GM21447 (cell line): ENCODE data around the gene SLC31A1.

Source experiments
- ATAC-seq: cut with Tn5 transposase; IDR thresholded peaks from one replicate; pipeline ENCODE4 v1.9.1; 2021; ENCODE audit not compliant: unreplicated experiment

SLC31A1 gene

DNA sequence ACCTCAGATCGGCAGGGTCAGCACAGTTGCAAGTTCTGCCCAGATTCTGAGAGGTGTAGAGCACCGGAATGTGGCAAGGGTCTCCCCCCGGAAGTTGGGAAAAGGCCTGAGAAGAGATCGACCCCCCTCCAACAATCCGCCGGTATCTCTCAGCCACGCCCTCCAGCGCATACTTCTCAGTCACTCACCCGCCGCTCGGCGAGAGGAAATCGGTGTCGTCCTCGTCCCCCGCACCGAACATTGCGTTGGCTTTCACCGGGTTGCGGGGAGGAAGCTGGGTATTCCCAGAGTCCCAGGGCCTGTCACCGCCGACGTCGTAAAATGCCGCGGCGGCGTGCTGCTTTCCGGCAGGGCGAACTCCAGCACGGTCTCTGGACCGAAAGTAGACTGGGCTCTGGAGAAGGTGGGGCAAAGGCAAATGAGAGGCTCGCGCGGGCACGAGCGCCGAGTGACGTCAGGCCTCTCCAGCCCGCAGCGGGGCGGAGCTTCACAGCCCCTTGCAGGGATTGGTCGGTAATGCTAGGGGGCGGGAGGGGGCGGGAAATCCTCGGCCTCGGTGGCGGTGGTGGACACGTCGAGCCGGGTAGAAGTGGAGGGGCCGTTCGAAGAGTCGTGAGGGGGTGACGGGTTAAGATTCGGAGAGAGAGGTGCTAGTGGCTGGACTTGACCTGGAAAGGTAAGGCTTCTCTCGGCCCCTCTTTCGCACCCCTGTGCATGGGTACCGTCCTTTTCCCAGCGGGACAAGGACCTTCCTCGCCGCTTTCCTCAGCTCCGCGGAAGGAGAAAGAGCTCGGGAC lies at the start of gene SLC31A1, which contains the start of gene FKBP15:
Gene SLC31A1 (plus strand): TSS at position 542 of the 797 bp plus-strand sequence. CDS start 34,605 bp downstream, outside the sequence.
Gene FKBP15 (minus strand): TSS at position 275 of the 797 bp plus-strand sequence. CDS start 34 bp downstream, at position 241.
- ATAC-seq: peak; percentile 72

DNA sequence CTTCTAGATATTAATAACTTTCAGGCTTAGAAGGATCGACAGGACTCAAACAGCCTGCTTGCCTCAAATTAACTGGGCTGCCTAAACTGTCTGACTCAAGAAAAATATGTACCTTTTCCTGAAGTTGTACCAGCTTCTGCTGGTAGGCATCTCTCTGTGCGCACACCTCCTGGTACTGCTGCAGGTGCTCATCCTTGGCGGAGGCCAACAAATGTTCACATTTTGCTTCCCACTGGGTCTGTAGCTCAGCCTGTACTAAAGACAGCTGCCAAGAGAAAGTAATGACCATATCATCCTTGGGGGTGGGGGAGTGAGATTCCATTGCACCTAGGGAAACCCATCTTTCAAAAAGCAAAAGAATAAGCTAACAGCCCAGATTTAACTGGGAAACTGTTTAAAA lies 48.0 kb upstream of the SLC31A1 start:
- ATAC-seq: no peak

DNA sequence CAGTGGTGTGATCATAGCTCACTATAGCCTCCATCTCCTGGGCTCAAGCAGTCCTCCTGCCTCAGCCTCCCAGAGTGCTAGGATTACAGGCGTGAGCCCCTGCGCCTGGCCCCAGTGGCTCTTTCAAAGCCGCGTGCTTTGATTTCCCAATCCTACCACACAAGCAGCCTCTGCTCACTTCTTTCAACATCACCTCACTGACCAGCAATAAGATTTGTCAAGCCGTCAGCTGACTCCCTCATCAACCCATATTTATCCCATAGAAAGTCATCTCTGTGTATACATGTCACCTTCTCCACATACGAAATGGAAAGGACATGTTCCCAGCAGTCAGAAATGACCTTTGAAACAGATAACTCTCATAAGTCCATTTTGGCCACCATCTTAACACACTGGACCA lies 44.5 kb upstream of the SLC31A1 start:
- ATAC-seq: no peak

DNA sequence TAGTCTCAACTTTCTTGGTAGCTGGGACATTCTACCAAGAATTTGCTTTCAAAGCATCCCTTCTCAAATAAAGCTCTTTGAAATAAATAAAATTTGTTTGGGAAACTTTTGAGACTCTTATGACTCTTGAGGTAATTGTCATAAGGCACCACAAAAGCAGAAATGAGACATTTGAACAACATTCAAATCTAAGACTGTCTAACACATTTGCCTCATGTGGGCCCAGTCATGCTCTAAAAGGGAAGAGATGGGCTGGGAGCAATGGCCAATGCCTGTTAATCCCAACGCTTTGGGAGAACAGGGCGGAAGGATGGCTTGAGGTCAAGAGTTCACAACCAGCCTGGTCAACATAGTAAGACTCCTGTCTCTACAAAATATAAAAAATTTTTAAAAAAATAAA lies 44.1 kb upstream of the SLC31A1 start:
- ATAC-seq: no peak

DNA sequence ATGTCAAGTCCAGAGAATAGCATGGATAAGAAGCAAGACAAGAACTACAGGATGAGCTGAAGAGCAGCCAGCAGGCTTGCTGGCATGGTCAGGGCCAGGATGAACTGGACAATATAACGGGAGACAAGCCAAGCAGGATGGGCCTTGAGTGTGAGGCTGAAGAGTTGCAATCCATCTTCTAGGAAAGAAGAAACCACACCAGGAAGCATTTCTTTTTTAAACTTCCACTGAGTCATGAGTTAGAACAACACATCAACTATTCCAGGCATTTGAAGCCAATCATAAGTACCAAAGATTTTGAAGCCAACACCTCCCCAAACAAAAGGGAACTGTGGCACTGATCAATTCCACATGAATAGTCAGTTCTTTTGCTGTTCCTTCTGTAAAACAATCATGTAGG lies 43.3 kb upstream of the SLC31A1 start:
- no peak for ATAC-seq

DNA sequence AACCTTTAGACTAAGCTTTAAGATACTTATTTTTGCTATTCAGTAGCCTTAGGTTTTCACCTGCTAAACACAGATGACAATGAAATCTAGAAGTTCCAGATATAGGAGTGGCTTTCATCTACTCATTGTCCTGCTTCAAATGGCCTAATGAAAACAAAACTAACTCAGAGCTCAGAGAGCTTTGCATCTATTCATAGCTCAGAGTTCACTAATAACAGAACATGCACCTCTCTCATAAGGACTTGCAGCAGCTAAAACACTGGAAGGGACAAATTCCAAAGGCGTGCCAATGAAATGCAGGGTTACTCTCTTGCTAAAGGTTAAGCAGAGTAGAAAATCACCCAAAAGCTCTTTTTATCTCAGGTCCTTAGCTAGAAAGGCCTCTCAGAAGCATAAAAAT lies 41.5 kb upstream of the SLC31A1 start:
- ATAC-seq: no peak

DNA sequence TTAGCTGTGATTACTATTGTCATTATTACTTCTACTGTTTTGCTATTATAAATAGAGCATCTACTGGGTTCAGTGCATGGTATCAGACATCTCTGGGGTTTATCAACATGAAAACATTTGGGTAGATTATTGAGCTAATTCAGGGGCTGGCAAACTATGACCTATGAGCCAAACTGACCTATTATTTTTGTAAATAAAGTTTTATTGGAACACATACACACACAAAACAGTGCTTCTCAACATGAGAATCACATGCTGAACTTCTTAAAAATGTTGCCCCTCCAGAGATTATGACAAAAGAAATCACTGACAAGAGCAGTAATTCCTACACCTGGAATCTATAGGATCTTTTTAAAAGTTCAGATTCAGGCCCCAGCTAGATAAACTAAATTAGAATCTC lies 40.2 kb upstream of the SLC31A1 start:
- ATAC-seq: no peak

DNA sequence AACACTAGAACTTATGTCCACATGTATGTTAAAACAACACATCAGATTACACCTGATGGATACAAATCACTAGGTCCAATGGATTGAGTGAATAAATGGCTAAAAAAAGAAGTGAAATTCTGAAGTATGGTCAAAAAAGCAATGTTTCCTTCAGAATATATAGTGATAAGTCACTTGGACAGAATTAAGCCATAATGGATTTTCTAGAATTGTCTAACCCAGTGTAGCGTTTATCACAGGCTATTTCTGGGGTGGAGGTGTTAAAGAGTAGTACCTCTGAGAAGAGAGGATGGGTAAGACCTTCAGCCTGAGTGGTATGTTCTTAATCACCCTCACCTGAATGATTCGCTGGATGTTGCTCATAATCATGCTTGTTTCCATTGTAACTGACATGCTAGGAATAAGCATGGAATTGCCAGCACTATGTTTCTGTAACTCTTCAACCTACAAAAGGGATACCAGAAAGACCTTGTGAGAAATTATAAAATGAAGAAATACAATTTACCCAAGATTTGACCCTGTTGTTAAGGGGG lies 37.3 kb upstream of the SLC31A1 start:
- no peak for ATAC-seq

DNA sequence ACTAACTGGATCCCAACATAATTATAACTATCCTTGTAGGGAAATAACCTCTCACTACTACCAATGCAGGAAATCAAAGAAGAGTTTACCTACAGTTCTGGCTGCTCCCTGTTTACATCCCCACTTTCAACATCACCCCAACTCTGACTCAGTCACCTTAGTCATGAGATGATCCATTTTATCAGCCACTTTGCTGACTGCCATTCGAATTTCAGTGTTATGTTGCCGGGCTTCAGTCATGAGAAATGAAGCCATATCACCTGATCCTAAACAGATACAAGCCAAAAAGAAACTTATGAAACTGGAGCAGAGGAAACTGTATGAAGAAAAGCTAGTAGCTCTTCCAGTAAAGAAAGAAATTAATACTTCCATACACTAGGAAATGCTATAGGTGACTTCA lies 36.8 kb upstream of the SLC31A1 start:
- no peak for ATAC-seq

DNA sequence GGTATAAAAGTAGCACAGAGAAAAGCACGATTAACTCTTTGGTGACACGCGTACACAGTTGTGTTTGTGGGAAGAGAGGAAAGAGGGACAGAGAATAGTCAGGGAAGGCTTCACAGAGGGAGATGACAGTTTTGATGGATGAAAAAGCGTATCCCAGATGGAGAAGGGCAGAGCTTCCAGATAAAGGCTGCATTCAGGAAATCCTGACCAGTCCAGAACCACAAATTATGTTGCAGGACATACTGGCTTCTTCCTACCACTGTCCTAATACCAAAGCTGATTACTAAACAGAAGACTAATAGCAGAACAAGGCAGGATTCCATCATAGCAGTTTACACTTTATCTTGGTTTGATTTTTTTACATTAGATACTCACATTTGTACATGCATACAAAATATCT lies 36.1 kb upstream of the SLC31A1 start:
- ATAC-seq: no peak

DNA sequence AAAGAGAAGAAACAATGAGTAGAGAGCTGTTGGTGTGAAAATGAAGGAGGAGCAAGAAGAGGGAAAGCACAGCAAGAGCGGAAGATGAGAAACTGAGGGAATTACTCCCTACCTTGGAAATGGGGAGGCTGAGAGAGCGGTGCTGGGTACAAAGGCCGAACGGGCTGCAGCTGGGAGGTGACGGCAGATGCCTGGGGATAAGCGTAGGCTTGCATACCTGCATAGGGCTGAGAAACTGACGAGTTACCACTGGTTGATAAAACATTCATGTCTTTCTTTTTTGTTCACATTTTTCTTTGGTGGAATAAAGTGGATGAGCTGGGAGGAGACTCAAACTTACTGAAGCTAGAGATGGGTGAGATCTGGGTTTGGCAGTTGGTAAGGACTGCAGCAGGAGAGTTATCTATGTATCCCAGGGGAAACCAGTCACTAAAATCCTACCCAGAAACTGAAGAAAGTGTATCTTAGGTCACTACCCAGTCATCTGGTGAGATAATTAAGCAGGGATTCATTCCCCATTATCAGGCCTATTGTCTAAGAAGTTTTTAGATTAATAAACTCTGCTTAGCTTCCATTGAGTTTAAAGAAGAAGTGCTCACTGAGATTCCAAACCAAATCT lies 35.1 kb upstream of the SLC31A1 start:
- ATAC-seq: no peak

DNA sequence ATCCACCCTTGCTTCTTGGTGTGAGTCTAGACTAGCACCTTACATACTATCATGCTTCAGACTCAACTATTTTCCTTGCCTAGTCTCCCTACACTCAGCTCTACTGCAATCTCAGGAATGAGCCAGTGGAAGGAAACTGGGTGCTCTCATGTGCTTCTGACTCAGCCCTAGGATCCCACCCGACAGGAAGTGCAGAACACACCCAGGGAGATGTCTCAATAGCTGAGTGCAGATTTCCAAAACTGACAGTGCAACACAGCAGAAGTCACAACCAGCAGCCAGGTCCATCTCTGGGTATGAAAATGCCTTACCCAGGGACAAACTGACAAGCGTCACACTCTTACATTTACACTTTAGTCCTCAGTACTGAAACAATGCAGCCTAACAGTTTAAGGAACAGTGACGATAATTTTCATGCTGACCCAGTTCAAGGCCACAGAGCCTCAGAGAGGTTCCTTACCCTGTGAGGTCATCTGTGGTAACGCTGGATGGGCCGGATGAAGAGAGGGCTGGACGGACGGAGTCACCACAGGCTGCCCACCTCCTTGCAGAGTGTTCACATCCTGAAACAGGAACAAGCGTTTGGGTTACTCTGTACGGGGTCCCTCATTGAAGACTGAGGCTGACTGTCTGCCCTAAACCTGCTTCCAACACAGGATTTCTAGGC lies 33.3 kb upstream of the SLC31A1 start:
- ATAC-seq: no peak

DNA sequence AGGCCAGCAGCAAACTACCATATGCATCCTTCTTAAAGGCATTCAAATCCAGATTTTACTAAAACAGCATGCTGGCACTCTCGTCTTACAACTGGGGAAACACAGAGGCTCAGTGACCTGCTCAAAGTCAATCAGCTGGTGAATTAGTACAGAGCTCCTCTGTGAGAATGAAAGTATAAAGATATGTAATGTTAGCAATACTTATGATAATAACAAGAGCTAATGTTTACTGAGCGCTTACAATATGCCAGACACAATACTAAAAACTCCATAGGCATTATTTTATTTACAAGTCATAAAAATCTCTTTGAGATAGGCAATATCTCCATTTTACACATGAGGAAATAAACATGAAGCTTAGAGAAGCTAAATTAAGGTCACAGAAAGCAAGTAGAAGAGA lies 28.9 kb upstream of the SLC31A1 start:
- ATAC-seq: no peak

DNA sequence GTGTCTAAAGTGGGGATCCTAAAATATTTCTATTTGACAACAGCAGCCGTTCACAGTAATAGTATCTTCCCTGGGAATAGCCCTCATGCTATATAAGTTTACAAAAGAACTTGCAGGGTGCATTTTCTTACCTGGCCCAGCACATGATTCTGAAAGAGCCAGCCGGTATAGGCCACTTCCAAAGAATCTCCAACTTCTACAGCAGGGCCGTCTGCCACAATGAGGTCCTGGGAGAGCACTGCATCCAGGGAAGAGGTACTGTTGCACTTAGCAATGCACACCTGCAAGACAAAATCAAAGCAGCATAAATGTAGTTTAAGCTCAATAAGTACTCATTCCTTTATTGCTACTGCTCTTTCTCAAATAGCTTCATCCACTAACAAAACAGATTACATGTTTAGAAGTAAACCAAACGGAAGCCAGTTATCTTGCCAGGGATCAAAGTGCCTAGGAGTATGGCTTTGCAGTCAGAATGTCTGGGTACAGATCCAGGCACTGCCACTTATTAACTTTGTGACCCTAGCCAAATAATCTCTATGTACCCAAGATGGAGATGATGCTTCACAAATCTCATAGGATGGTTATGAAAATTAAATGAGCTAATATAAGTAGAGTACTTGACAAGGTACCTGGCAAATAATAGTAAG lies 21.5 kb upstream of the SLC31A1 start:
- no peak for ATAC-seq

DNA sequence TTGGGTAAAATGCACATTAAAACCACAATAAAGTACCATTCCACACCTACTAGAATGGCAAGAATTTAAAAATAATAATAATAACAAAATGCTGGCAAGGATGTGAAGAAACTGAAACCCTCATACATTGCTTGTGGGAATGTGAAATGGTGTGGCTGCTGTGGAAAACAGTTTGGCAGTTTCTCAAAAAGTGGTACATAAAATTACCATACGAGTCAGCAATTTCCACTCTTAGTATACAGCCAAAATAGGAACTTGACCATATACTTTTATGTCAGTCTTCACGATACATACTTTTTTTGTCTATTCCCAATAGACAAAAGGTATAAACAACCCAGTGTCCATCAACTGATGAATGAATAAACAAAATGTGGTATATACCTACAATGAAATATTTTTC lies 15.9 kb upstream of the SLC31A1 start:
- ATAC-seq: no peak

DNA sequence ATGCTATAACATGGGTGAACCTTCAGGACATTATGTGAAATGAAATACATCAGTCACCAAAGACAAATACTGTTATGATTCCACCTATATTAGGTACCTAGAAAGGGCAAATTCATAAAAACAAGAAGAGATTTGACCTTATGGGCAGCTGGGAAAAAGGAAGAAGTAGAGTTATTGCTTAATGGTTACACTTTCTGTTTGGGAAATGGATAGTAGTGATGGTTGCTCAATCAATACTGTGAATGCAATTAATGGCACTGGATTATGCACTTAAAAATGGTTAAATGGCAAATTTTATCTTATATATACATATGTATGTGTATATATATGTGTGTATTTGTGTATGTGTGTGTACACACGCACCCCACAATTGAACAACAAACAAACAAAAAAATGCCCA lies 15.5 kb upstream of the SLC31A1 start:
- ATAC-seq: no peak

DNA sequence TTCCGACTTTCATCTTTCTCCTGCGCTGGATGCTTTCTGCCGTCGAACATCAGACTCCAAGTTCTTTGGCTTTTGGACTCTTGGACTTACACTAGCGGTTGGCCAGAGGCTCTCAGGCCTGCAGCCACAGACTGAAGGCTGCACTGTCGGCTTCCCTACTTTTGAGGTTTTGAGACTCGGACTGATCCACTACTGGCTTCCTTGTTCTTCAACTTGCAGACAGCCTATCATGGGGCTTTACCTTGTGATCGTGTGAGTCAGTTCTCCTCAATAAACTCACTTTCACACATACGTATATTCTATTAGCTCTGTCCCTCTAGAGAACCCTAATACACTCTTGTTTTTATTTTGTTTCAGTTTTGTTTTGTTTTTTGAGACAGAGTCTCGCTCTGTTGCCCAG lies 10.5 kb upstream of the SLC31A1 start:
- ATAC-seq: no peak

DNA sequence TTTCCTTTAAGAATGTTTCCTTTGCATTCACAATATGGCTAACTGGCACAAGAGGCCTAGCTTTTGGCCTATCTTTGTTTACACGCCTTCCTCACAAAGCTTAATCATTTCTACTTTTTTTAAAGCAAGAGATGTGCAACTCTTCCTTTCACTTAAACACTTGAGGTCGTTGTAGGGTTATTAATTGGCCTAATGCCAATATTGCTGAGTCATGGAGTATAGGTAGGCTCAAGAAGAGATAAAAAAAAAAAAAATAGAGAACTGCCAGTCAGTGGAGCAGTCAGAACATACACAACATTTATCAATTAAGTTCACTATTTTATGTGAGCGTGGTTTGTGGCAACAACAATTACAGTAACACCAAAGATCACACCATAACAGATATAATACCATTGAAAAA lies 6.2 kb upstream of the SLC31A1 start:
- no peak for ATAC-seq

DNA sequence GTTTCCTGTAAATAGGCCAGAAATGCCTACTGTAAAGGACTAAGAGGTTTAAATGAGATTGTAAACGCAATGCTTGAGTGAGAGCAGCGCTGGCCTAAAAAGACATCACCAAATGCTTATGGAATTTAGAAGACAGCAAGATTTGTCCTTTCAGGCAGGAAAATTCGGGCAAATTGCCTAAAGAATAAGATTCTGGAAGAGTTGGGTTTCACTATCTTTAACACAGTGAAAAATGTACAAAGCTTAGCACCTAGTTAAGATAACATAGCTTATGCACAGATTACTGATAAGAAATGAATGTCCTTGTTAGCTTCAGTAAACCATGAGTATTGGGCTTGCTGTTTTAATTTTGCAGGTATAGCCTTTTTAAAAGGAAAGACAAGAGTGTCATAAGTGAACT lies 4.9 kb upstream of the SLC31A1 start:
- no peak for ATAC-seq

DNA sequence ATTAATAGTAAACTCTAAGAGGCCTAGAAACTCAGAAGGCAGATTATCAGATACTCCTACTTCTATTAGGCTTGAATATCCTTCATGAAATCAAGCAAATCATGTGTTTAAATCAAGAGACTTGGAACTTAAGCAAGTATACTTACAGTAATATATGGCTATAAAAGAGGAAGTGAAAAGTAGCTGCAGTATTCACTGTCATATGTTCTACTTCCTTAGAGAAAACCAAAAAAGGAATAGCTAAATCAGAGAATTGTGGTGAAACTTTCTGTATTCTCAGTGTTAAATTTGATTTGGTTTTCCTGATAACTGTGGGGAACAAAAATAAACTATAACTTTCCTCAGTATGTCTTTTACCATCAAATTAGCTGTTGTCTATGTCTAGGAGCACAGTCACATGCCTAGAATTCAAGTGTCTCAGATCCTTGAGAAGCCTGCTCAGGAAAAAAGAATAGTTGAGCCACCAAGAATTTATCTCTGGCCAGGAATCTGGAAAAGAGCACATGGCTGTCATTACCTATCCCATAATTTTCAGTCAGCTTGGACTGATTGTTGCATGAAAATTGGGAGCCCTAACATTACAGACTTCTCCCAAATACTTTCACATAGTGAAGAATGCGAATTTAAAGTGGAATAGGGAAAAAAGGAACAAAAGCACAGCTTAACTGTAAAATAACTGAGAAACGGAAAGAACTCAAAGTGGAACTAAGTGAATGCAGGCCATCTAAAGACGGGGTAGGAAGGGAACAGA lies 2.0 kb upstream of the SLC31A1 start:
- ATAC-seq: peak; percentile 34

DNA sequence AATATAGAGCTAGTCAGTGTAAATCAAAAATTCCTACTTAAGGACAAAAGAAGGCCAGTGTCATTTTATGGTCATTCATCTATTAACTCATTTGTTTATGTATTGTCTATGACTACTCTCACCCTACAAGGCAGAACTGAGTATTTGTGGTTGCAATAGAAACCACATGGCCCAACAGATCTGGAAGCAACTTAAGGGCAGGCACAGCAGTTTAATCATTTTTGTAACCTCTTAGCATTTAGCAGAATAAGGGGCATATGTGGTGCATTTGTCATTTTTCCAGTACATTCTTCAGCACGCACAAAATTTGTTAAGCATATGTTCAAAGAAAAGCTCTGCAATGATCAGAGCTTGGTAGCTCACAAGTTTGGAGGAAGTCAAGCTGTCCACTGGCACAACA lies 1.4 kb upstream of the SLC31A1 start:
- ATAC-seq: peak; percentile 64
